C4-2B (cell line): ENCODE measurements around the gene MAZ.
A peak's percentile ranks its signal among the peaks of the same experiment; 100 is the strongest.
"Not testable (repeated sequence)": the region's sequence is repeated elsewhere in the genome, so short reads cannot be mapped to it uniquely, and the experiment has no call there.

ENCODE experiments used
- H3K27ac ChIP-seq: fragments of 450-650 bp; 2 replicates; pipeline ENCODE4 v1.5.1; 2017
- CTCF ChIP-seq: fragments of 450-650 bp; conservative IDR thresholded peaks from 2 replicates; pipeline ENCODE4 v1.5.1; 2017; ENCODE audit warnings: mild to moderate bottlenecking
- ZFX ChIP-seq: fragments of 450-650 bp; IDR thresholded peaks from 2 replicates; pipeline ENCODE4 v1.6.1; 2017

Gene MAZ

GRCh38 chr16:29775742-29776408 is 30.5 kb upstream of the MAZ start:
- no peak overlapping the region for H3K27ac ChIP-seq
- TF ChIP-seq CTCF: no peak
- TF ChIP-seq ZFX: no peak

- no peak within 1 kb of the TSS for H3K27ac ChIP-seq
- no peak for TF ChIP-seq CTCF
- no peak for TF ChIP-seq ZFX
Measured at GRCh38 chr16:29777576-29778350, 28.6 kb upstream of the MAZ start, which contains the start of gene ZG16. ZG16 (plus strand) TSS chr16:29778256; CDS start chr16:29779267, 1,011 bp downstream.

- TF ChIP-seq ZFX (no peak), CTCF (no peak)
- H3K27ac ChIP-seq: no peak overlapping the region
Measured at GRCh38 chr16:29779474-29779873, 26.9 kb upstream of the MAZ start.

GRCh38 chr16:29783094-29783953 is 23.0 kb upstream of the MAZ start:
- peak overlapping the region; percentile 13; the same call in 1 of the 2 replicates for H3K27ac ChIP-seq

- TF ChIP-seq CTCF: no peak
- TF ChIP-seq ZFX: no peak
- peak overlapping the region; percentile 13; the same call in 1 of the 2 replicates for H3K27ac ChIP-seq
Measured at GRCh38 chr16:29784157-29784556, 22.2 kb upstream of the MAZ start.

GRCh38 chr16:29784901-29785500 is 21.3 kb upstream of the MAZ start:
- no peak for TF ChIP-seq ZFX
- 0 out of 2 replicates have a peak overlapping the region, but pooled peaks have one; percentile 10 for H3K27ac ChIP-seq

GRCh38 chr16:29787155-29787554 is 19.2 kb upstream of the MAZ start:
- H3K27ac ChIP-seq: not testable (repeated sequence)

- H3K27ac ChIP-seq: peak overlapping the region; percentile 91
Measured at GRCh38 chr16:29789775-29790182, 16.6 kb upstream of the MAZ start.

More at GRCh38 chr16:29789775-29790182, 16.6 kb upstream of the MAZ start:
- TF ChIP-seq CTCF (no peak), ZFX (no peak)
